ENCODE results near the gene STEAP1B.

DNA sequence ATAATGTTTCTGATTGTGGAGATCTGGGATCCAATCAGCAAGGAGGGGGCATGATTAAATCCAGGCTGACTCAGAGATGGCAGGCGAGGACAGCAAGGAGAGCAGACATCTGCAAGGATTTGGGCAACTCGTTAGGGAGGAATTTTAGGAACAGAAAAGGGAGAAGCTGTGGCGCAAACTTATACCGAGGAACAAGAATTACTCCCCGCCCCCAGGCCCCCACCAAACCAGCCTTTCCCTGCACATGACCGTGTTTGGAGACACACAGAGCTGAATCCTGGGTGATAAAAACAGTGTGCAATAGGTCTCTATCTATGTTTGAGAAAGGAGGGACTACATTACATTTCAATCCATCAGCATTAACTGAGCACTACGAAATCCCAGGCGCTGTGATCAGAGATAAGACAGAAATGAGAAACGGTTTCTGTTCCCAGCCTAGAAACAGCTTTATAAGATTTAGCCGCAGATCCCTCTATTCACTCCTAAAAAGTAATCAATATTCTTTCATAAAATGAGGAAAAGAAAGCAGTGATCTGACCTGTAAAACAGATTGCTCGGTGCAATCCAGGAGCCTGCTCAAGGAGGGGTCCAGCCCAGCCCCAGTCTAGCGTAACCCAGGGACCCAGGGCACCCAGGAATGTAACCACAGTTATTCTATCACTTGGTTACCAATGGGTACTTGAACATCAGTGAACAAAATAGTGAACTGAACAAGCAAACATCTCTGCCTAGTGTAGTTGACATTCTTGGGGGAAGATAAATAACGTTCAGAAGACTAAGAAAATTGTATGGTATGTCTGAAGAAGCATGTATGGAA is 105.9 kb downstream of the STEAP1B start:
- TF ChIP-seq, protein P1, sequence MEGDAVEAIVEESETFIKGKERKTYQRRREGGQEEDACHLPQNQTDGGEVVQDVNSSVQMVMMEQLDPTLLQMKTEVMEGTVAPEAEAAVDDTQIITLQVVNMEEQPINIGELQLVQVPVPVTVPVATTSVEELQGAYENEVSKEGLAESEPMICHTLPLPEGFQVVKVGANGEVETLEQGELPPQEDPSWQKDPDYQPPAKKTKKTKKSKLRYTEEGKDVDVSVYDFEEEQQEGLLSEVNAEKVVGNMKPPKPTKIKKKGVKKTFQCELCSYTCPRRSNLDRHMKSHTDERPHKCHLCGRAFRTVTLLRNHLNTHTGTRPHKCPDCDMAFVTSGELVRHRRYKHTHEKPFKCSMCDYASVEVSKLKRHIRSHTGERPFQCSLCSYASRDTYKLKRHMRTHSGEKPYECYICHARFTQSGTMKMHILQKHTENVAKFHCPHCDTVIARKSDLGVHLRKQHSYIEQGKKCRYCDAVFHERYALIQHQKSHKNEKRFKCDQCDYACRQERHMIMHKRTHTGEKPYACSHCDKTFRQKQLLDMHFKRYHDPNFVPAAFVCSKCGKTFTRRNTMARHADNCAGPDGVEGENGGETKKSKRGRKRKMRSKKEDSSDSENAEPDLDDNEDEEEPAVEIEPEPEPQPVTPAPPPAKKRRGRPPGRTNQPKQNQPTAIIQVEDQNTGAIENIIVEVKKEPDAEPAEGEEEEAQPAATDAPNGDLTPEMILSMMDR (IDR thresholded peaks at IDR 0.05) = no peak
- TF ChIP-seq NFIC (IDR thresholded peaks at IDR 0.05; ENCODE audit: borderline replicate concordance) (no peak), YY1 (IDR thresholded peaks at IDR 0.05; ENCODE audit: low read depth) (no peak), JUND (IDR thresholded peaks at IDR 0.05) (no peak)
- TF ChIP-seq, protein P2, sequence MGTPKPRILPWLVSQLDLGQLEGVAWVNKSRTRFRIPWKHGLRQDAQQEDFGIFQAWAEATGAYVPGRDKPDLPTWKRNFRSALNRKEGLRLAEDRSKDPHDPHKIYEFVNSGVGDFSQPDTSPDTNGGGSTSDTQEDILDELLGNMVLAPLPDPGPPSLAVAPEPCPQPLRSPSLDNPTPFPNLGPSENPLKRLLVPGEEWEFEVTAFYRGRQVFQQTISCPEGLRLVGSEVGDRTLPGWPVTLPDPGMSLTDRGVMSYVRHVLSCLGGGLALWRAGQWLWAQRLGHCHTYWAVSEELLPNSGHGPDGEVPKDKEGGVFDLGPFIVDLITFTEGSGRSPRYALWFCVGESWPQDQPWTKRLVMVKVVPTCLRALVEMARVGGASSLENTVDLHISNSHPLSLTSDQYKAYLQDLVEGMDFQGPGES (IDR thresholded peaks at IDR 0.05; ENCODE audit: low read depth, low read length) = no peak
